ENCODE results near the gene CYSTM1.
"Not testable (repeated sequence)": the region's sequence is repeated elsewhere in the genome, so short reads cannot be mapped to it uniquely, and the experiment has no call there.

The CYSTM1 gene

DNA sequence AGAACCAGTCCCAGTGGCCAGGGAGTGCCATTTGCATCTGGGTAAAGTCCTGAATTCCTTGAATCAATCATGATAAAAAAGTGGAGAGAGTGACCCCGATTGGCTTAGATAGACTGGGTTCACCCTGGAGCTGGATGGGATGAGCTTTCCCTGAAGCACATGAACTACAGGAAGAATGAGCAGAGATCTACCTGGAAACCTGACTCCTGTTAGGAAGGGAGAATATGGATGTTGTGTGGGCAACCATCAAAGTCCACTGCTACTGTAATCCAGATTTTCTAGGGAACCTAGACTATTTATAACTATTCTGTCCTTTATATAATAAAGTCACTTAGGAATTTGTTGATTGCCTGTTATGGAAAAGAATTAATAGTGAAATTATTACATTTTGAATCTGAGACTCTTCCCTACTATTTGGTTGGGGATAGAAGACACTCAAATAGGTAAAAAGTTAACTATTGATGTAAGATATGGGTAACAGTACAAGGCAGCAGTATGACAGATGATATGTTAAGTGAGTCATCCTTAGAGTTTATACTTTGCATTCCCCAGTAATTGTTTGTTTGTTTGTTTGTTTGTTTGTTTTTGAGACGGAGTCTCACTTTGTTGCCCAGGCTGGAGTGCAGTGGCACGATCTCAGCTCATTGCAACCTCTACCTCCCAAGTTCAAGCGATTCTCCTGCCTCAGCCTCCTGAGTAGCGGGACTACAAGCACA lies 17.9 kb downstream of the CYSTM1 start:
- ChIA-PET POLR2A (no interaction called here), CTCF (interaction anchor here (0.6 kb wide), 1 partner anchor 13 kb away, joined by 3 read pairs; no protein-coding TSS in a partner anchor)
- no peak for DNase-seq (ENCODE audit: extremely low spot score)
- TF ChIP-seq ZNF384 (IDR thresholded peaks at IDR 0.05): no peak
- no peak for TF ChIP-seq TARDBP (IDR thresholded peaks at IDR 0.05)
- no peak for TF ChIP-seq ARNT (IDR thresholded peaks at IDR 0.05)
- TF ChIP-seq BHLHE40 (IDR thresholded peaks at IDR 0.05; ENCODE audit: borderline replicate concordance): no peak
- TF ChIP-seq LEF1 (IDR thresholded peaks at IDR 0.05; ENCODE audit: borderline replicate concordance): no peak
- no peak for TF ChIP-seq SUZ12 (IDR thresholded peaks at IDR 0.05)
- no peak for TF ChIP-seq HDGF (IDR thresholded peaks at IDR 0.05; ENCODE audit: borderline replicate concordance)
- no peak for TF ChIP-seq NFRKB (IDR thresholded peaks at IDR 0.05)
- TF ChIP-seq PKNOX1 (IDR thresholded peaks at IDR 0.05): no peak
- TF ChIP-seq CTBP1 (IDR thresholded peaks at IDR 0.05; ENCODE audit: borderline replicate concordance): no peak

DNA sequence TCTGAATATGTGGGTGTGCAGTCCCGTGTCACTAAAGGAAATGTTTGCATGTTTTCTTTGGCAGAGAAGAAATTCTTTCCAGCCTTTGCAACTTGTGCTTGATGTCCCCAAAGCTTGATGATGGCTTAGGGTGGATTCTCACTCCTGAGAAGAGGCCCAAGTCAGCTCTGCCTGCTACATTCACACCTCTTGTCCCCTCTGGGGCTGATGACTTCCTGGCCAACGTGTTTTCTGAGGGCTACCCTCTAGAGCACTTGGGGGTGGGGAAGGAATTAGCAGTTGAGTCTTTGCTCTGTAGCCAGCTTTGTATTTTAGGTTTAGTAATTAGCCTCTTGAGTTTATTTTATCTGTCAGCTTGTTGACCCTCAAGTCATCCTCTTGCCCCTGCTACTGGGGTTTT lies 19.7 kb downstream of the CYSTM1 start:
- ChIA-PET CTCF (interaction anchor here (1.0 kb wide), 1 partner anchor 48 kb away, joined by 3 read pairs; no protein-coding TSS in a partner anchor), POLR2A (no interaction called here)
- TF ChIP-seq CTBP1 (IDR thresholded peaks at IDR 0.05; ENCODE audit: borderline replicate concordance): no peak
- TF ChIP-seq ARNT (IDR thresholded peaks at IDR 0.05): no peak
- no peak for TF ChIP-seq ELF4 (IDR thresholded peaks at IDR 0.05)
- no peak for TF ChIP-seq FOXK2 (IDR thresholded peaks at IDR 0.05)
- no peak for TF ChIP-seq LEF1 (IDR thresholded peaks at IDR 0.05; ENCODE audit: borderline replicate concordance)
- TF ChIP-seq SUZ12 (IDR thresholded peaks at IDR 0.05): no peak
- no peak for TF ChIP-seq FOXM1 (IDR thresholded peaks at IDR 0.05; ENCODE audit: borderline replicate concordance)
- no peak for TF ChIP-seq BHLHE40 (IDR thresholded peaks at IDR 0.05; ENCODE audit: borderline replicate concordance)
- no peak for DNase-seq (ENCODE audit: extremely low spot score)

GRCh38 chr5:140196115-140196814 lies 21.3 kb downstream of the CYSTM1 start:
- DNase-seq (ENCODE audit: extremely low spot score): no peak
- no peak for TF ChIP-seq ELF4 (IDR thresholded peaks at IDR 0.05)
- TF ChIP-seq L3MBTL2 (conservative IDR thresholded peaks at IDR 0.05): no peak
- no peak for TF ChIP-seq FOXA1 (IDR thresholded peaks at IDR 0.05)
- TF ChIP-seq FOXK2 (IDR thresholded peaks at IDR 0.05): no peak
- no peak for TF ChIP-seq HDGF (IDR thresholded peaks at IDR 0.05; ENCODE audit: borderline replicate concordance)
- TF ChIP-seq BHLHE40 (IDR thresholded peaks at IDR 0.05; ENCODE audit: borderline replicate concordance): no peak
- TF ChIP-seq ZNF384 (IDR thresholded peaks at IDR 0.05): no peak
- TF ChIP-seq ARNT (IDR thresholded peaks at IDR 0.05): no peak
- TF ChIP-seq SP1 (IDR thresholded peaks at IDR 0.05): no peak
- no peak for TF ChIP-seq PKNOX1 (IDR thresholded peaks at IDR 0.05)
- no peak for TF ChIP-seq SUZ12 (IDR thresholded peaks at IDR 0.05)
- TF ChIP-seq TARDBP (IDR thresholded peaks at IDR 0.05): no peak
- CTCF ChIA-PET: interaction anchor here (1.2 kb wide), 1 partner anchor 162 kb away, joined by 3 read pairs; no protein-coding TSS in a partner anchor
- POLR2A ChIA-PET: no interaction called here

GRCh38 chr5:140197023-140197422 lies 22.0 kb downstream of the CYSTM1 start:
- POLR2A ChIA-PET: no interaction called here
- no peak for DNase-seq (ENCODE audit: extremely low spot score)
- no peak for TF ChIP-seq HDGF (IDR thresholded peaks at IDR 0.05; ENCODE audit: borderline replicate concordance)
- TF ChIP-seq ELF4 (IDR thresholded peaks at IDR 0.05): no peak
- TF ChIP-seq SP1 (IDR thresholded peaks at IDR 0.05): no peak
- no peak for TF ChIP-seq FOXK2 (IDR thresholded peaks at IDR 0.05)
- no peak for TF ChIP-seq LEF1 (IDR thresholded peaks at IDR 0.05; ENCODE audit: borderline replicate concordance)
- no peak for TF ChIP-seq TARDBP (IDR thresholded peaks at IDR 0.05)
- TF ChIP-seq BHLHE40 (IDR thresholded peaks at IDR 0.05; ENCODE audit: borderline replicate concordance): no peak
- no peak for TF ChIP-seq CTBP1 (IDR thresholded peaks at IDR 0.05; ENCODE audit: borderline replicate concordance)
- TF ChIP-seq FOXM1 (IDR thresholded peaks at IDR 0.05; ENCODE audit: borderline replicate concordance): no peak
- TF ChIP-seq ARNT (IDR thresholded peaks at IDR 0.05): no peak
- no peak for TF ChIP-seq FOXA1 (IDR thresholded peaks at IDR 0.05)
- TF ChIP-seq ZNF384 (IDR thresholded peaks at IDR 0.05): no peak
- no peak for TF ChIP-seq NFRKB (IDR thresholded peaks at IDR 0.05)
- TF ChIP-seq SUZ12 (IDR thresholded peaks at IDR 0.05): no peak
- no peak for TF ChIP-seq L3MBTL2 (conservative IDR thresholded peaks at IDR 0.05)
- no peak for TF ChIP-seq PKNOX1 (IDR thresholded peaks at IDR 0.05)
- CTCF ChIA-PET: no interaction called here

- CTCF ChIA-PET; POLR2A ChIA-PET; DNase-seq (ENCODE audit: extremely low spot score): not testable (repeated sequence)
Measured at GRCh38 chr5:140198915-140199314, 23.9 kb downstream of the CYSTM1 start.

- no peak for DNase-seq (ENCODE audit: extremely low spot score)
- ChIA-PET CTCF (no interaction called here), POLR2A (no interaction called here)
- TF ChIP-seq SUZ12 (IDR thresholded peaks at IDR 0.05): no peak
- TF ChIP-seq L3MBTL2 (conservative IDR thresholded peaks at IDR 0.05): no peak
- TF ChIP-seq CTBP1 (IDR thresholded peaks at IDR 0.05; ENCODE audit: borderline replicate concordance): no peak
- no peak for TF ChIP-seq TARDBP (IDR thresholded peaks at IDR 0.05)
- no peak for TF ChIP-seq LEF1 (IDR thresholded peaks at IDR 0.05; ENCODE audit: borderline replicate concordance)
- TF ChIP-seq SP1 (IDR thresholded peaks at IDR 0.05): no peak
- TF ChIP-seq FOXA1 (IDR thresholded peaks at IDR 0.05): no peak
- no peak for TF ChIP-seq ELF4 (IDR thresholded peaks at IDR 0.05)
- TF ChIP-seq FOXK2 (IDR thresholded peaks at IDR 0.05): no peak
- no peak for TF ChIP-seq NFRKB (IDR thresholded peaks at IDR 0.05)
- TF ChIP-seq HDGF (IDR thresholded peaks at IDR 0.05; ENCODE audit: borderline replicate concordance): no peak
Measured at GRCh38 chr5:140202078-140202477, 27.1 kb downstream of the CYSTM1 start.

All from HEK293T (cell line).